Transverse colon (tissue), 4 donors: ENCODE measurements around the gene SMG9. TPM values are rescaled to one million over a fixed set of nuclear protein-coding genes. Genes with fewer than 3 reads are reported as not detected.

Source experiments
- DNase-seq: peaks from one replicate; pipeline ENCODE4 v3.0.0-alpha.2; 2019
- H3K27ac ChIP-seq, 4 donors: fragments of 200-600 bp; sonication (generic); 2 replicates each; pipeline ENCODE4 v1.5.1; 2016 to 2018; ENCODE audit warnings: inconsistent platforms in 4 of 4
- H3K27me3 ChIP-seq: fragments of 200-600 bp; sonication (generic); 2 replicates; pipeline ENCODE4 v1.5.1; 2017; ENCODE audit warnings: inconsistent platforms
- H3K36me3 ChIP-seq, 4 donors: fragments of 200-600 bp; sonication (generic); 2 replicates each; pipeline ENCODE4 v1.5.1; 2017 to 2019; ENCODE audit warnings: inconsistent platforms in 4 of 4
- H3K4me1 ChIP-seq, 4 donors: fragments of 200-600 bp; sonication (generic); 2 replicates each; pipeline ENCODE4 v1.5.1; 2017 to 2020; ENCODE audit warnings: inconsistent platforms in 4 of 4
- H3K4me3 ChIP-seq, 4 donors: fragments of 200-600 bp; sonication (generic); 1 replicate in 1 of 4; 2 replicates in 3 of 4; pipeline versions ENCODE4 v1.5.1 to v1.6.1; 2017 to 2019; ENCODE audit warnings: inconsistent platforms in 4 of 4
- H3K9me3 ChIP-seq, 2 donors: fragments of 200-600 bp; sonication (generic); 2 replicates each; pipeline ENCODE4 v1.5.1; 2017 to 2019; ENCODE audit warnings: inconsistent platforms in 2 of 2
- CTCF ChIP-seq, 5 experiments: fragments of 200-600 bp in 3 of 5; fragments of 450-650 bp in 2 of 5; sonication (generic) in 3 of 5; IDR thresholded peaks; 1 replicate in 2 of 5; 2 replicates in 3 of 5; pipeline ENCODE4 v1.5.1; 2016 to 2017; ENCODE audit warnings: antibody characterized with exemption in 5 of 5, inconsistent platforms in 3 of 5, mild to moderate bottlenecking in 2 of 5, moderate library complexity in 1 of 5
- EP300 ChIP-seq: sonication (generic); formaldehyde crosslinking; IDR thresholded peaks from one replicate; pipeline ENCODE4 v1.6.1; 2017; ENCODE audit warnings: antibody characterized with exemption, low read depth
- POLR2A ChIP-seq: fragments of 450-650 bp; IDR thresholded peaks from one replicate; pipeline ENCODE4 v1.6.1; 2016; ENCODE audit warnings: antibody characterized with exemption, mild to moderate bottlenecking, moderate library complexity
- POLR2AphosphoS5 ChIP-seq, 3 donors: sonication (generic); formaldehyde crosslinking; IDR thresholded peaks; one replicate each; pipeline ENCODE4 v1.6.1; 2016; ENCODE audit warnings: antibody characterized with exemption in 3 of 3
- WGBS, 2 donors: methylation state at CpG; one replicate each; pipeline ENCODE4 v1.1.5; 2018; ENCODE audit warnings: low coverage in 1 of 2; 5-methylcytosine and 5-hydroxymethylcytosine counted together
- in situ Hi-C, 4 donors: fragments of 200-750 bp; cut with MboI; loops; one replicate each; pipeline versions ENCODE4 v1.15.0 to v1.15.1; 2017; ENCODE audit warnings: low sequenced_read_pairs in 3 of 4, low pct_ligation_motif_present in 1 of 4, low pct_unique_long_range_greater_than_20kb in 1 of 4
- intact Hi-C: fragments of 100-400 bp; cut with DNase I; formaldehyde crosslinking; loops from one replicate; pipeline ENCODE4 v1.15.1; 2023; ENCODE audit warnings: low total_unique reads
- total RNA-seq, 4 donors: library from RNA; depleted of rRNA; stranded (reverse); fragments of >200 nt; gene quantifications; one replicate each; pipeline ENCODE4 v1.1.0, GENCODE V29; 2016

SMG9 gene
- total RNA-seq, 4 donors from 2014 or later = 4.1 to 68.7 (median 13.8) TPM

GRCh38 chr19:43779147-43779819 lies 24.5 kb upstream of the SMG9 start:
- no peaks in the 10 kb centered on the region for H3K36me3 ChIP-seq
- no peaks in the 10 kb centered on the region for H3K27me3 ChIP-seq
- DNase-seq = peak; percentile 82
- H3K9me3 ChIP-seq = no peaks in the 10 kb centered on the region
- 11 to 38% methylated on average over 3 to 16 of the region's 16 CpGs for WGBS, 2 donors
- peaks cover 34 to 81% (median 52%) of the 10 kb centered on the region in 4 donors for H3K4me1 ChIP-seq
- peak overlapping the region in 3 of 4 donors; percentile 19 to 52 (median 43) for H3K4me3 ChIP-seq
- TF ChIP-seq POLR2A (peak; percentile 9), EP300 (no peak), POLR2AphosphoS5 (IDR thresholded peaks at IDR 0.05) (peak in 1 of 3 donors; percentile 59)
- intact Hi-C loops (no loop called here), in situ Hi-C loops (no loop called here)
- H3K27ac ChIP-seq = peak overlapping the region; percentile 82 to 86 (median 84)

GRCh38 chr19:43778651-43779050 lies 23.9 kb upstream of the SMG9 start:
- WGBS, 2 donors = 24% methylated on average over 1 of the region's 1 CpG; no CpG with 5 or more reads in 1 of the 2 donors
- Histone ChIP-seq H3K4me3 (no peak overlapping the region), H3K27ac (peak overlapping the region; percentile 82 to 86 (median 84)), H3K36me3 (no peaks in the 10 kb centered on the region), H3K4me1 (peaks cover 35 to 79% (median 54%) of the 10 kb centered on the region in 4 donors), H3K9me3 (no peaks in the 10 kb centered on the region), H3K27me3 (no peaks in the 10 kb centered on the region)
- in situ Hi-C loops (no loop called here), intact Hi-C loops (no loop called here)
- no peak for TF ChIP-seq POLR2A
- TF ChIP-seq EP300 = no peak
- no peak for TF ChIP-seq POLR2AphosphoS5 (IDR thresholded peaks at IDR 0.05)
- TF ChIP-seq CTCF (IDR thresholded peaks at IDR 0.05) = no peak
- no peak for DNase-seq

GRCh38 chr19:43777163-43777695 lies 22.5 kb upstream of the SMG9 start:
- Histone ChIP-seq H3K27ac (peak overlapping the region; percentile 55 to 84 (median 82)), H3K36me3 (no peaks in the 10 kb centered on the region), H3K4me3 (no peak overlapping the region), H3K4me1 (peaks cover 35 to 70% (median 50%) of the 10 kb centered on the region in 4 donors), H3K9me3 (no peaks in the 10 kb centered on the region), H3K27me3 (no peaks in the 10 kb centered on the region)
- no peak for TF ChIP-seq POLR2AphosphoS5 (IDR thresholded peaks at IDR 0.05)
- no peak for TF ChIP-seq POLR2A
- no peak for TF ChIP-seq CTCF (IDR thresholded peaks at IDR 0.05)
- TF ChIP-seq EP300 = no peak
- intact Hi-C loops (no loop called here), in situ Hi-C loops (no loop called here)
- no peak for DNase-seq
- 0 to 2% methylated on average over 2 to 4 of the region's 4 CpGs for WGBS, 2 donors

- DNase-seq = no peak
- Histone ChIP-seq H3K27me3 (no peaks in the 10 kb centered on the region), H3K9me3 (no peaks in the 10 kb centered on the region), H3K4me1 (peaks cover 35 to 67% (median 48%) of the 10 kb centered on the region in 4 donors), H3K4me3 (no peak overlapping the region), H3K27ac (peak overlapping the region in 1 of 4 donors; percentile 84), H3K36me3 (no peaks in the 10 kb centered on the region)
- in situ Hi-C loops (no loop called here), intact Hi-C loops (no loop called here)
- TF ChIP-seq CTCF (IDR thresholded peaks at IDR 0.05) (no peak), POLR2AphosphoS5 (IDR thresholded peaks at IDR 0.05) (no peak), POLR2A (no peak), EP300 (no peak)
- 0 to 53% methylated on average over 1 to 11 of the region's 11 CpGs for WGBS, 2 donors
Measured at GRCh38 chr19:43776286-43776685, 21.5 kb upstream of the SMG9 start.
